ENCODE results near the gene EIPR1.

DNA sequence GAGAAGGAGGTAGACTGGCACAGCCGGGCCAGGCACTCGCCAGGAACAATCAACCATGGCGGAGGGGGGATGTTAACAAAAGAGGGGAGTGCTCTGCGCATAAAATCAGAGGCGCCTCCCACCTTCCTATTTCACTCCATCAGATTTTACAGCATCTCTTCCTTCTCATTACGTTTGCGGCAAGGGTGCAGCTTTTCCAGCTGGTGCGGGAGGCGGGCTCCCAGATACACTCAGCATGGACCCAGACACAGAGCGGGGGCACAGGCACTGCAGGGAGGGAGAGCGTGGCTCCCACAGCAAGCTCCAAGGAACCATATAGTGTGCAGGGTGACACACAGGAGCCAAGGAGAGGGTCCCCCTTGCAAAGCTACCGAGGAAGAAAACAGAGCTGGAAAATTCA lies 176.3 kb downstream of the EIPR1 start:
- TF ChIP-seq, protein P1, sequence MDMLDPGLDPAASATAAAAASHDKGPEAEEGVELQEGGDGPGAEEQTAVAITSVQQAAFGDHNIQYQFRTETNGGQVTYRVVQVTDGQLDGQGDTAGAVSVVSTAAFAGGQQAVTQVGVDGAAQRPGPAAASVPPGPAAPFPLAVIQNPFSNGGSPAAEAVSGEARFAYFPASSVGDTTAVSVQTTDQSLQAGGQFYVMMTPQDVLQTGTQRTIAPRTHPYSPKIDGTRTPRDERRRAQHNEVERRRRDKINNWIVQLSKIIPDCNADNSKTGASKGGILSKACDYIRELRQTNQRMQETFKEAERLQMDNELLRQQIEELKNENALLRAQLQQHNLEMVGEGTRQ (IDR thresholded peaks at IDR 0.05) = no peak
- TF ChIP-seq KDM5A (IDR thresholded peaks at IDR 0.05) = no peak
- no peak for TF ChIP-seq POLR2A (IDR thresholded peaks at IDR 0.05; ENCODE audit: low read length)
- TF ChIP-seq EHMT2 (IDR thresholded peaks at IDR 0.05; ENCODE audit: low read depth) = no peak
- TF ChIP-seq, protein P2, sequence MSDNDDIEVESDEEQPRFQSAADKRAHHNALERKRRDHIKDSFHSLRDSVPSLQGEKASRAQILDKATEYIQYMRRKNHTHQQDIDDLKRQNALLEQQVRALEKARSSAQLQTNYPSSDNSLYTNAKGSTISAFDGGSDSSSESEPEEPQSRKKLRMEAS (IDR thresholded peaks at IDR 0.05) = no peak
- no peak for TF ChIP-seq JUNB (IDR thresholded peaks at IDR 0.05)
- no peak for TF ChIP-seq RFX5 (IDR thresholded peaks at IDR 0.05)
- no peak for TF ChIP-seq EP300 (IDR thresholded peaks at IDR 0.05)
- TF ChIP-seq, protein P3, sequence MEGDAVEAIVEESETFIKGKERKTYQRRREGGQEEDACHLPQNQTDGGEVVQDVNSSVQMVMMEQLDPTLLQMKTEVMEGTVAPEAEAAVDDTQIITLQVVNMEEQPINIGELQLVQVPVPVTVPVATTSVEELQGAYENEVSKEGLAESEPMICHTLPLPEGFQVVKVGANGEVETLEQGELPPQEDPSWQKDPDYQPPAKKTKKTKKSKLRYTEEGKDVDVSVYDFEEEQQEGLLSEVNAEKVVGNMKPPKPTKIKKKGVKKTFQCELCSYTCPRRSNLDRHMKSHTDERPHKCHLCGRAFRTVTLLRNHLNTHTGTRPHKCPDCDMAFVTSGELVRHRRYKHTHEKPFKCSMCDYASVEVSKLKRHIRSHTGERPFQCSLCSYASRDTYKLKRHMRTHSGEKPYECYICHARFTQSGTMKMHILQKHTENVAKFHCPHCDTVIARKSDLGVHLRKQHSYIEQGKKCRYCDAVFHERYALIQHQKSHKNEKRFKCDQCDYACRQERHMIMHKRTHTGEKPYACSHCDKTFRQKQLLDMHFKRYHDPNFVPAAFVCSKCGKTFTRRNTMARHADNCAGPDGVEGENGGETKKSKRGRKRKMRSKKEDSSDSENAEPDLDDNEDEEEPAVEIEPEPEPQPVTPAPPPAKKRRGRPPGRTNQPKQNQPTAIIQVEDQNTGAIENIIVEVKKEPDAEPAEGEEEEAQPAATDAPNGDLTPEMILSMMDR (IDR thresholded peaks at IDR 0.05) = no peak
- no peak for TF ChIP-seq MYC (IDR thresholded peaks at IDR 0.05; ENCODE audit: borderline replicate concordance, low read length)
- no peak for TF ChIP-seq HOXA7 (CRISPR knock-in tag; IDR thresholded peaks at IDR 0.05)
- no peak for TF ChIP-seq POLR2AphosphoS2 (conservative IDR thresholded peaks at IDR 0.05; ENCODE audit: low read length)
- no peak for TF ChIP-seq PHF8 (IDR thresholded peaks at IDR 0.05; ENCODE audit: borderline replicate concordance, low read depth)
